HG03565 (cell line): ENCODE measurements around the gene MVP.
"Not testable (repeated sequence)": the region's sequence is repeated elsewhere in the genome, so short reads cannot be mapped to it uniquely, and the experiment has no call there.

ENCODE experiments used
- ATAC-seq: cut with Tn5 transposase; IDR thresholded peaks from one replicate; pipeline ENCODE4 v1.9.1; 2021; ENCODE audit warnings: mild to moderate bottlenecking, moderate library complexity; ENCODE audit not compliant: unreplicated experiment

MVP gene

GRCh38 chr16:29868396-29869009, 48.2 kb downstream of the MVP start:
- no peak for ATAC-seq

DNA sequence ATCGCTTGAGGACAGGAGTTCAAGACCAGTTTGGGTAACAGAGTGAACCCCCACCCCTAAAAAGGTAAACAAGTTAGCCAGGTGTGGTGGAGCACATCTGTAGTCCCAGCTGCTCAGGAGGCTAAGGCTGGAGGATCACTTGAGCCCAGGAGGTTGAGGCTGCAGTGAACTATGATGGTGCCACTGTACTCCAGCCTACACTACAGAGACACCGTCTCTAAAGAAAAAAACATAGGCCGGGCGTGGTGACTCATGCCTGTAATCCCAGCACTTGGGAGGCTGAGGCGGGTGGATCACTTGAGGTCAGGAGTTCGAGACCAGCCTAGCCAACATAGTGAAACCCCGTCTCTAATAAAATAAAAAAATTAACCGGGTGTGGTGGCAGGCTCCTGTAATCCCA, 48.8 kb downstream of the MVP start:
- not testable (repeated sequence) for ATAC-seq

DNA sequence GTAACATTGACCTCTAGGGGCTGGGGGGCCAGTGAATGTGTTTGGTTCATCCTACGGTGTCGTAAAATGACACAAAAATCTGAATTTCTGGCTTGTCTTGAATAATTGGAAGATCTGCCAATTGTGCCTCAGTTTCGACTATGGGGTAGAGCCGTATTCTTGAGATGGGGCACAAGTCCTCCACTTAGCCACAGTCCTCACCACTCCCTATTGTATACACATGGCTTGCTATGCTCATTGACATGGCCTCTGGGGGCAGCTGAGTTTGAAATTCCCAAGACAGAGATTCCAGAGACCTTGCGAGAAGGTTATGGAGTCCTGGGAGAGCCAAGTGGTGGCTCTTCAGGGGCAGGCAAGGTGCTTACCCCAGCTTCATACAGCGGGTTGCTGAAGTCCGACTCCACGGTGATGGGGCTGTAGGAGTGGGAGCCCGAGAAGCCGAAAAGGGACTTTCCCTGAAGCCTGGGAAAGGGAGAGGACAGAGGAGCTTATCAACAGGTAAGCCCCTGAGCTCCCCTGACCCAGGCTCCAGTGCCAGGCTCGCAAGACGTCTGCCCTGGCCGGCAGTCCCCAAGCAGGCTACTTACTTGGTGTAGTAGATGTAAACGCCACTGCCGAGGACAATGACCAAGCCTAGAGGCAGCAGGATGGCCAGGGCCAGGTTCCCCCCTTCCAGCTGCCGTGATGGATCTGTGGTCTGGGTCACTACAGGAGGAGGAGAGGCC, 51.7 kb downstream of the MVP start:
- ATAC-seq: no peak

DNA sequence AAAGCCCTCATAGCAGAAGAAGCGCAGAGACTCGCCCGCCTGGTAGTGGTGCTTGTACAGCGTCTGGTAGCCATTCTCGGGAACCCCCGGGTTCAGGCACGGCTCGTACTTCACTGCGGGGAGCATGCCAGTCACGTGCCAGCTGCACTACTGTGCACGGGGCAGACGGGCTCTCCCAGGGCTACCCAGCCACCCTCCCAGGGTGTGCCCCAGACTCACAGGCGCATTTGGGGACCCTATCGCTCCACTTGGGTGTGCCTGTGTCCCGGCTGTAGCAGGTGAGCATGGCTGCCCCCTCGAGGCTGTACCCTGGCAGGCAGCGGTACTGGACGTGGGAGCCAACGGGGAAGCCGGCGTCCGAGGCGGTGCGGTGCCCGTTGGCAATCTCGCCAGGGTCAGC, 53.1 kb downstream of the MVP start:
- ATAC-seq: no peak

- no peak for ATAC-seq
These were observed 54.9 kb downstream of the MVP start for GRCh38 chr16:29875206-29875605.

DNA sequence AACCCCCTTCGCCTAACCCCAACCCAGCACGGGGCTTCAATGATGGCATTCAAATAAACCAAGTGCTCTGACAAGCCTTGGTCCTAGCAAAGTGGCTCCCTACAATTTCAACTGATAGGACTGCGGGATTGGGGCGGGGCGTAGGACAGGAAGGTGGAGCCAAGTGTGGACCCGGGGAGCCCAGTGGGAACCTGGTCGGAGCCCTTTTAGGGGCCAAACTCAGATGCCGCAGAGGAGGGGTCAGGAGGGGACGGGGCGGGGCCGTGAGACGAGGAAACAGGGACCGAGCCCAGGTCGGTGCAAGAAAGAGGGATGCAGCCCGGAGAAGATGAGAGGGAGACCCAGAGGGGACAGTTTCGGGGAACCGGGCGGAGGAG, 55.9 kb downstream of the MVP start:
- ATAC-seq: no peak

DNA sequence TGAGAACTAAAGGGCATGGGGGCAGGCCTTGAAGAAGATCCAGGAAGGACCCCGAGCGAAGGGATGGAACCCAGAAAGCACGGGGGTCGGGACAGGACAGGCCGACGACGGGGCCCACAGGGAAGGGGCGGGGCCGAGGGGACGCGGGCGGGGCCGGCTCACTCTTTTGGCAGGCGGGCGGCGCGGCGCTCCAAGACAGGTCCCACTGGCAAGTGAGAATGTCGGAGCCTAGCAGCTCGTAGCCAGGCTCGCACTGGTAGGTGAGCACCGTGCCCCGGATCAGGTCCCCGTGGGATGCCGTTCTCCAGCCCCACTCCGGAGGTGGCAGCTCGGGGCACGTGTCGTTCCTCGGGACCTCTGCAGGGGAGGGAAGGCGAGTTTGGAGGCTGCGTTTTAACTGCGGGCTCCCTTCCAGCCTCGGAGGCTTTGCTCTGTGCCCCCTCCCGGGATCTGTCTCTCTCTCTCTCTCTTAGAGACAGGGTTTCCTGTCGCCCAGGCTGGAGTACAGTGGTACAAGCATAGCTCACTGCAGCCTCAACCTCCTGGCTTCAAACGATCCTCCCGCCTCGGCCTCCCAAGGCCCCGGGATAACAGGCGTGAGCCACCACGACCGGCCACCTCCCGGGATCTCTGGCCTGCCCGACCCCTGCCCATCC, 56.5 kb downstream of the MVP start:
- no peak for ATAC-seq

- no peak for ATAC-seq
These were observed 57.2 kb downstream of the MVP start for GRCh38 chr16:29877266-29877961.

DNA sequence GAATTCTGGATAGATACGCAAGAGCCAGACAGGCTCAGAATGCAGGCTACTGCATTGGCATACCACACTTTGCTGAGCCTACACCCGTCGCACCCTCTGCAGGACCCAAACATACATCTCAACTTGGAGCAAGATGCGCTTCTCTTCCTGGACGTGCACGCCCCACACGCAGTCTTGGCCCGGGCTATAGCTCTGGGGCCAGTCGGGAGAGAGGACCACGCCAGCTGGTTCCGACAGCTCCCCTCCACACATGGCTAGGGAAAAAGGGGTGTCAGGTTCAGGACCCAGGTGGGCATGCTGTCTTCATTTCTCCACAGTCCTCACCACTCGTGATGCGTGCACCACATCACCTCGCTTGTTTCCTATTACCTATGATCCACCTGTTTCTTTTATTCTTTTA, 57.9 kb downstream of the MVP start:
- ATAC-seq: no peak

- no peak for ATAC-seq
These were observed 60.8 kb downstream of the MVP start for GRCh38 chr16:29881050-29881449.

- ATAC-seq: no peak
These were observed 63.7 kb downstream of the MVP start for GRCh38 chr16:29883987-29884386.

DNA sequence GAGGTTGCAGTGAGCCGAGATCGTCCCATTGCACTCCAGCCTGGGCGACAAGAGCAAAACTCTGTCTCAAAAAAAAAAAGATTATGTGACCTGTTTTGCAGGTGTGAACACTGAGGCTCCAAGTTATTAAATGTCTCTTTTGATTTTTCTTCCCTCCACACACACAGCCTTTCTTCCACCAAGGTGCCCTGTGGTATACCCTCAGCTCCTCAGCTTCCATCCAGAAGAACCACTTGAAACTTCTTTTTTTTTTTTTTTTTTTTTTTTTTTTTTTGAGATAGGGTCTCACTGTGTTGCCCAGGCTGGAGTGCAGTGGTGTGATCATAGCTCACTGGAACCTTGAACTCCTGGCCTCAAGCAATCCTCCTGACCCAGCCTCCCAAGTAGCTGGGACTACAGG, 69.1 kb downstream of the MVP start:
- ATAC-seq: not testable (repeated sequence)

DNA sequence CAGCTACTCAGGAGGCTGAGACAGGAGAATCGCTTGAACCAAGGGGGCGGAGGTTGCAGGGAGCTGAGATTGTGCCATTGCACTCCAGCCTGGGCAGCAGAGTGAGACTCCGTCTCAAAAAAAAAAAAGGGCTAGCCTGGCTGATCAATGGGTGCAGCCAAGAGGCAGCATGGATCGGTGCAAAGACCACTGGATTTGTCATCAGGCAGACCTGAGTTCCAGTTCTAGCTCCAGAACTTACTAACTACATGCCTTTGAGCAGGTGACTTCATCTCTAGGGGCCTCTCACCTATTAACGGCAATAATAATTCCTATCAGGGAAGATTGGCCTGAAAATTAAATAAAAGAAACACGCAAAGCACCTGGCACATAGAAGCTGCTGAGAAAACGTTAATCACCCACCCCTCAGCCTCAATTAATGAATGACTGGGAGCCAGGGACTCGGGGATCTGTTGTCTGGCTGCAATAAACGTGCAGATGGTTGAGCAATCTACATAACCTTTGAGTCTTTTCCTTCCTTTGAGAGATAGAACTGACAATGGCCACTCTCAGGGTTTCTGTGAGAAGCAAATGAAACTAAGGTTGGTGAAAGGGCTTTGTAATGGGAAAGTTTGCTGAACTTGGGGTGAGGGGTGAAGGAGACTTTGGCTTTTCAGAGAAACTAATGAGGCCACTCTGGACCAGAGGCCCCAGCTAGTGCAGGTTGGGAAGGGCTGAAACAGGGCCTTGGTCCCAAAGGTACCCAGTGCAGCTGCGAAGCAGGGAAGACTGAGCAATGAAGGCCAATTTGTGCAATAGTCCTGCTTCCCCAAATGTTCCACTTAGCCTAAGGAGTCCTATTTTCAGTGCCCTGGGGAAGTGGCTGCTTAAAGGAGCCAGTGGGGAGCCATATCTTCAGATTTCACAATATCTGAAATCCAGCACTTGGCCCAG, 71.5 kb downstream of the MVP start:
- ATAC-seq: no peak

- no peak for ATAC-seq
These were observed 72.2 kb downstream of the MVP start for GRCh38 chr16:29892458-29892813.

- ATAC-seq: no peak
These were observed 73.3 kb downstream of the MVP start for GRCh38 chr16:29893553-29893952.

GRCh38 chr16:29894352-29894751, 74.1 kb downstream of the MVP start:
- ATAC-seq: no peak

GRCh38 chr16:29896841-29897240, 76.6 kb downstream of the MVP start:
- no peak for ATAC-seq

DNA sequence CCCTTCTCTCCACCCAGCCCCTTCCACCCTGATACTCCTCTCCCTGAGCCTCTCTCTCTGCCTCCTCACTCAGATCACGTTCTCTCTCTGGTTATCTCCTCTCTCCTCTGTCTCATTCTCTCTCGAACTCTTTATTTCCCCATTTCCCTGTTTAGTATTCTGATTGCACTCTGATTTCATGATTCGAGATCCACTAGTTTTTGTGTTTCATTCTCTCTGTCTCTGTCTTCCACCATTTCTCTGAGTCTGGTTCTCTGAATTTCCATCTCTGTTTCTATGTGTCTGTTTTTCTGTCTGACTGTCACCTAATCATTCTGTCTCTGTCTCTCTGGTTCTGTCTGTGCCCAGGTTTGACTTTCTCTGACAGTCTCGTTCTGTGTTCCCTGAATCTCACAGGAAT, 77.1 kb downstream of the MVP start:
- no peak for ATAC-seq
